ENCODE measurements around the gene BORCS8. TPM values are rescaled to one million over a fixed set of nuclear protein-coding genes. Genes with fewer than 3 reads are reported as not detected.
"Not testable (repeated sequence)": the region's sequence is repeated elsewhere in the genome, so short reads cannot be mapped to it uniquely, and the experiment has no call there.

Gene BORCS8
- total RNA-seq, 1 donor from 2014 or later: 28.0 TPM

- peaks cover 5% of the 10 kb centered on the region for H3K27me3 Mint-ChIP-seq (ENCODE audit: low read depth)
- DNase-seq (ENCODE audit: low read depth, low spot score): no peak
- no peak overlapping the region for H3K27ac Mint-ChIP-seq (ENCODE audit: unreplicated experiment)
- no peaks in the 10 kb centered on the region for H3K36me3 Mint-ChIP-seq (ENCODE audit: low read depth)
- TF ChIP-seq, protein P1, sequence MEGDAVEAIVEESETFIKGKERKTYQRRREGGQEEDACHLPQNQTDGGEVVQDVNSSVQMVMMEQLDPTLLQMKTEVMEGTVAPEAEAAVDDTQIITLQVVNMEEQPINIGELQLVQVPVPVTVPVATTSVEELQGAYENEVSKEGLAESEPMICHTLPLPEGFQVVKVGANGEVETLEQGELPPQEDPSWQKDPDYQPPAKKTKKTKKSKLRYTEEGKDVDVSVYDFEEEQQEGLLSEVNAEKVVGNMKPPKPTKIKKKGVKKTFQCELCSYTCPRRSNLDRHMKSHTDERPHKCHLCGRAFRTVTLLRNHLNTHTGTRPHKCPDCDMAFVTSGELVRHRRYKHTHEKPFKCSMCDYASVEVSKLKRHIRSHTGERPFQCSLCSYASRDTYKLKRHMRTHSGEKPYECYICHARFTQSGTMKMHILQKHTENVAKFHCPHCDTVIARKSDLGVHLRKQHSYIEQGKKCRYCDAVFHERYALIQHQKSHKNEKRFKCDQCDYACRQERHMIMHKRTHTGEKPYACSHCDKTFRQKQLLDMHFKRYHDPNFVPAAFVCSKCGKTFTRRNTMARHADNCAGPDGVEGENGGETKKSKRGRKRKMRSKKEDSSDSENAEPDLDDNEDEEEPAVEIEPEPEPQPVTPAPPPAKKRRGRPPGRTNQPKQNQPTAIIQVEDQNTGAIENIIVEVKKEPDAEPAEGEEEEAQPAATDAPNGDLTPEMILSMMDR (conservative IDR thresholded peaks at IDR 0.05): no peak
- peaks cover 3% of the 10 kb centered on the region for H3K9me3 Mint-ChIP-seq
- H3K4me1 Mint-ChIP-seq: peaks cover 21% of the 10 kb centered on the region
- peak overlapping the region; percentile 98 for H3K4me3 Mint-ChIP-seq
Observed at GRCh38 chr19:19137556-19138108, 54.3 kb downstream of the BORCS8 start.

GRCh38 chr19:19135713-19136112 lies 56.2 kb downstream of the BORCS8 start:
- DNase-seq (ENCODE audit: low read depth, low spot score); H3K36me3 Mint-ChIP-seq (ENCODE audit: low read depth); H3K4me3 Mint-ChIP-seq; H3K27ac Mint-ChIP-seq (ENCODE audit: unreplicated experiment); H3K27me3 Mint-ChIP-seq (ENCODE audit: low read depth); H3K9me3 Mint-ChIP-seq: not testable (repeated sequence)
- peaks cover 21% of the 10 kb centered on the region for H3K4me1 Mint-ChIP-seq

- TF ChIP-seq, protein P1 (conservative IDR thresholded peaks at IDR 0.05): no peak
- Mint-ChIP-seq H3K4me3 (peak overlapping the region; percentile 62), H3K4me1 (peaks cover 21% of the 10 kb centered on the region), H3K9me3 (peaks cover 5% of the 10 kb centered on the region), H3K27me3 (ENCODE audit: low read depth) (no peaks in the 10 kb centered on the region), H3K27ac (ENCODE audit: unreplicated experiment) (no peak overlapping the region), H3K36me3 (ENCODE audit: low read depth) (peaks cover 7% of the 10 kb centered on the region)
- no peak for DNase-seq (ENCODE audit: low read depth, low spot score)
Observed at GRCh38 chr19:19134687-19135158, 57.2 kb downstream of the BORCS8 start.

GRCh38 chr19:19133985-19134384 lies 58.0 kb downstream of the BORCS8 start:
- peaks cover 21% of the 10 kb centered on the region for H3K4me1 Mint-ChIP-seq

DNA sequence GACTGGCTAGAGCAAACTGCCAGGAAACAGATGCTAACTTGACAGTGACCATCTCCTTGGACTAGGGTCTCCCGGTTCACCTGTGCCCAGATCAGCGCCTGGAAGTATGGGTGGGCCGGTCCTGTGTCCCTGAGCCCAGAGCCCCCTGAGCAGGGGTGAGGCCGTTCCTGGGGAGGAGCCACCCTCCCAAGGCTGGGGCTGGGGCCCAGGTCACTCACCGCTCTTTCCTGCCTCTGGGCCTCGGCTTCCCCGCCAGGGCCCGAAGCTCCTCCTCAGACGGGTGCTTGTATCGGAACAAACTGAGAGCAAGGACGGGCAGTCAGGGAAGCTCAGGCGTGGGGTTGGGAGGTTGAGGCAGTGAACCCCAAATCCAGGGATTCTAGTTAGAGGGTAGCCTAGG lies 59.0 kb downstream of the BORCS8 start:
- TF ChIP-seq, protein P1 (conservative IDR thresholded peaks at IDR 0.05): no peak
- H3K4me3 Mint-ChIP-seq: no peak overlapping the region
- H3K9me3 Mint-ChIP-seq: peaks cover 3% of the 10 kb centered on the region
- DNase-seq (ENCODE audit: low read depth, low spot score): no peak
- no peak overlapping the region for H3K27ac Mint-ChIP-seq (ENCODE audit: unreplicated experiment)
- peaks cover 9% of the 10 kb centered on the region for H3K36me3 Mint-ChIP-seq (ENCODE audit: low read depth)
- peaks cover 11% of the 10 kb centered on the region for H3K4me1 Mint-ChIP-seq
- no peaks in the 10 kb centered on the region for H3K27me3 Mint-ChIP-seq (ENCODE audit: low read depth)

More at GRCh38 chr19:19133985-19134384, 58.0 kb downstream of the BORCS8 start:
- Mint-ChIP-seq H3K9me3 (peaks cover 5% of the 10 kb centered on the region), H3K36me3 (ENCODE audit: low read depth) (peaks cover 7% of the 10 kb centered on the region), H3K4me3 (no peak overlapping the region), H3K27ac (ENCODE audit: unreplicated experiment) (no peak overlapping the region), H3K27me3 (ENCODE audit: low read depth) (no peaks in the 10 kb centered on the region)
- no peak for DNase-seq (ENCODE audit: low read depth, low spot score)
- TF ChIP-seq, protein P1 (conservative IDR thresholded peaks at IDR 0.05): no peak

DNA sequence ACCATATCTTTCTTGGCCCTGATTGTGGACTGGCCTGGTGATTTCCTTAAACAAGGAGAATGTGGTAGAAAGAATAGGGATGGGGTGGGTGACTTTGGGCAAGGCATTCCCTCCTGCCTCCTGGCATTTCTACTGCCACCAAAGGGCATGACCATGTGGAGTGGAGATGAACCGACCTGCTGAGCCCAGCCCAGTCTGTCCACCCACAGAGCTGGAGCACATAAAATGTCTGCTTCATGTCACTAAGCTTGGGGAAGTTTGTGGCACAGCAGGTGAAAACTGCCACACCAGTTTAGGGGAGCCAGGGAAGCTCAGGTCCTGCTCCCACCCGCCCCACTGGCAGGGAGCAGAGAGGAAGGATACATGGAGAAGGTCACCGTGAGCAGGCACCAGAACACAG lies 60.0 kb downstream of the BORCS8 start:
- Mint-ChIP-seq H3K4me3 (peak overlapping the region; percentile 10), H3K27me3 (ENCODE audit: low read depth) (no peaks in the 10 kb centered on the region), H3K27ac (ENCODE audit: unreplicated experiment) (no peak overlapping the region), H3K4me1 (peaks cover 2% of the 10 kb centered on the region), H3K9me3 (peaks cover 5% of the 10 kb centered on the region), H3K36me3 (ENCODE audit: low read depth) (peaks cover 10% of the 10 kb centered on the region)
- TF ChIP-seq, protein P1 (conservative IDR thresholded peaks at IDR 0.05): no peak
- DNase-seq (ENCODE audit: low read depth, low spot score): no peak

Other genes with a start within 250 kb of the BORCS8 start
- gene SUGP2, start 158.6 kb downstream of the BORCS8 start, total RNA-seq: 149 and 160 TPM in 2 replicates
- gene ARMC6, start 158.5 kb downstream of the BORCS8 start, total RNA-seq: 52.5 and 57.9 TPM in 2 replicates
- 10.5 and 11.1 TPM in 2 replicates for gene SLC25A42, start 128.2 kb downstream of the BORCS8 start, total RNA-seq
- 42.8 and 44.8 TPM in 2 replicates for gene TMEM161A, start 53.7 kb downstream of the BORCS8 start, total RNA-seq
- 1.4 and 1.5 TPM in 2 replicates for gene MEF2B, start 21.9 kb downstream of the BORCS8 start, total RNA-seq
- 107 and 111 TPM in 2 replicates for gene RFXANK, start 106 bp upstream of the BORCS8 start, total RNA-seq
- 17.6 and 18.6 TPM in 2 replicates for gene NR2C2AP, start 11.3 kb upstream of the BORCS8 start, total RNA-seq
- 12.3 and 13.8 TPM in 2 replicates for gene NCAN, start 19.8 kb upstream of the BORCS8 start, total RNA-seq
- 5.5 and 5.7 TPM in 2 replicates for gene TM6SF2, start 81.1 kb upstream of the BORCS8 start, total RNA-seq
- gene SUGP1, start 128.4 kb upstream of the BORCS8 start, total RNA-seq: 89.9 and 101 TPM in 2 replicates
- 68.8 and 70.8 TPM in 2 replicates for gene MAU2, start 128.7 kb upstream of the BORCS8 start, total RNA-seq
- gene GATAD2A, start 213.5 kb upstream of the BORCS8 start, total RNA-seq: 150 and 158 TPM in 2 replicates